Fibroblast of mammary gland (primary cell): ENCODE data around the gene COTL1.
A peak's percentile ranks its signal among the peaks of the same experiment; 100 is the strongest.
"Not testable (repeated sequence)": the region's sequence is repeated elsewhere in the genome, so short reads cannot be mapped to it uniquely, and the experiment has no call there.

Experiments
- DNase-seq: peaks from one replicate; pipeline ENCODE4 v3.0.0-alpha.2; 2010; ENCODE audit warnings: low read depth
- H3K4me3 ChIP-seq: 2 replicates; pipeline ENCODE4 v1.5.1; 2011; ENCODE audit warnings: low read depth, mild to moderate bottlenecking, low read length, moderate library complexity; ENCODE audit not compliant: control insufficient read depth
- CTCF ChIP-seq: conservative IDR thresholded peaks from 2 replicates; pipeline ENCODE4 v1.5.1; 2011; ENCODE audit warnings: low read depth, low read length, inconsistent platforms; ENCODE audit not compliant: control insufficient read depth, insufficient read depth

The COTL1 gene

GRCh38 chr16:84633622-84634021, 15.7 kb upstream of the COTL1 start:
- peak; percentile 76 for DNase-seq
- no peak for TF ChIP-seq CTCF
- no peak overlapping the region for H3K4me3 ChIP-seq

GRCh38 chr16:84632862-84633261, 15.0 kb upstream of the COTL1 start:
- H3K4me3 ChIP-seq, DNase-seq: not testable (repeated sequence)

GRCh38 chr16:84631886-84632285, 14.0 kb upstream of the COTL1 start:
- no peak for DNase-seq
- TF ChIP-seq CTCF: no peak
- H3K4me3 ChIP-seq: no peak overlapping the region

GRCh38 chr16:84631153-84631466, 13.2 kb upstream of the COTL1 start:
- DNase-seq: no peak
- TF ChIP-seq CTCF: no peak
- H3K4me3 ChIP-seq: no peak overlapping the region

GRCh38 chr16:84630446-84631152, 12.7 kb upstream of the COTL1 start:
- DNase-seq: no peak
- no peak for TF ChIP-seq CTCF
- no peak overlapping the region for H3K4me3 ChIP-seq

- no peak for TF ChIP-seq CTCF
- H3K4me3 ChIP-seq: no peak overlapping the region
- DNase-seq: no peak
Measured at GRCh38 chr16:84630009-84630408, 12.1 kb upstream of the COTL1 start.

- H3K4me3 ChIP-seq: no peak overlapping the region
- no peak for TF ChIP-seq CTCF
- DNase-seq: no peak
Measured at GRCh38 chr16:84629580-84629979, 11.7 kb upstream of the COTL1 start.
